Measurements from ENCODE around the gene KCNC1. TPM values are rescaled to one million over a fixed set of nuclear protein-coding genes. Genes with fewer than 3 reads are reported as not detected.

The KCNC1 gene
- total RNA-seq = 0.20 TPM in 1 of 2 replicates, not detected in the other

GRCh38 chr11:17734418-17734911 is at the start of gene KCNC1:
TSS of gene KCNC1 (plus strand) at chr11:17734781. CDS start at chr11:17736003, 1,222 bp downstream.

GRCh38 chr11:17719028-17719937 is 15.3 kb upstream of the KCNC1 start, which contains the start of gene MYOD1:
TSS of gene MYOD1 (plus strand) at chr11:17719571. CDS start at chr11:17719783, 212 bp downstream.

Other genes starting within 250 kb of the KCNC1 start
- gene USH1C, start 190.4 kb upstream of the KCNC1 start, total RNA-seq = not detected in 2 replicates
- not detected in 2 replicates for gene OTOG, start 187.5 kb upstream of the KCNC1 start, total RNA-seq
- not detected in 2 replicates for gene MYOD1, start 15.2 kb upstream of the KCNC1 start, total RNA-seq

All from smooth muscle cell of the pulmonary artery (primary cell).